GM23338 (cell line): ENCODE measurements around the gene PTOV1. TPM values are rescaled to one million over a fixed set of nuclear protein-coding genes. Genes with fewer than 3 reads are reported as not detected.

Experiments used
- ATAC-seq: fragments of 200-7000 bp; cut with Tn5 transposase; 3 replicates; pipeline ENCODE4 v1.9.1; 2020
- DNase-seq: peaks from one replicate; pipeline ENCODE4 v3.0.0-alpha.2; 2015; ENCODE audit warnings: low spot score
- H2AFZ ChIP-seq: fragments of 200-600 bp; sonication (generic); 2 replicates; pipeline ENCODE4 v1.8.0; 2016; ENCODE audit warnings: antibody characterized with exemption, mild to moderate bottlenecking, moderate library complexity
- H3F3A ChIP-seq: fragments of 200-600 bp; sonication (generic); replicated peaks from 2 replicates; pipeline ENCODE4 v1.8.0; 2017; ENCODE audit warnings: antibody characterized with exemption, mixed run types, low read depth
- H3K27ac ChIP-seq: fragments of 200-600 bp; sonication (generic); 2 replicates; pipeline ENCODE4 v1.6.1; 2016; ENCODE audit warnings: low read depth
- H3K27me3 ChIP-seq: fragments of 200-600 bp; sonication (generic); 2 replicates; pipeline ENCODE4 v1.8.0; 2016; ENCODE audit warnings: mild to moderate bottlenecking, mixed run types, moderate library complexity; ENCODE audit not compliant: insufficient read depth
- H3K36me3 ChIP-seq: fragments of 200-600 bp; sonication (generic); 2 replicates; pipeline ENCODE4 v1.8.0; 2016; ENCODE audit warnings: mild to moderate bottlenecking; ENCODE audit not compliant: insufficient read depth
- H3K4me1 ChIP-seq: fragments of 200-600 bp; sonication (generic); 2 replicates; pipeline ENCODE4 v1.8.0; 2016; ENCODE audit warnings: mild to moderate bottlenecking, moderate library complexity; ENCODE audit not compliant: insufficient read depth
- H3K4me2 ChIP-seq: fragments of 200-600 bp; sonication (generic); 2 replicates; pipeline ENCODE4 v1.7.1; 2017; ENCODE audit warnings: mixed run types
- H3K4me3 ChIP-seq: fragments of 200-600 bp; sonication (generic); 2 replicates; pipeline ENCODE4 v1.6.1; 2016; ENCODE audit warnings: mixed run types
- H3K79me2 ChIP-seq: fragments of 200-600 bp; sonication (generic); replicated peaks from 2 replicates; pipeline ENCODE4 v1.8.0; 2017; ENCODE audit warnings: mild to moderate bottlenecking; ENCODE audit not compliant: insufficient read depth
- H3K9me2 ChIP-seq: fragments of 200-600 bp; sonication (generic); 2 replicates; pipeline ENCODE4 v1.8.0; 2017; ENCODE audit not compliant: insufficient read depth
- H4K20me1 ChIP-seq: fragments of 200-600 bp; sonication (generic); replicated peaks from 2 replicates; pipeline ENCODE4 v1.8.0; 2017; ENCODE audit warnings: mild to moderate bottlenecking; ENCODE audit not compliant: insufficient read depth
- H3K27ac Mint-ChIP-seq: 2 replicates; pipeline ENCODE4 v1.8.0; 2020; ENCODE audit warnings: inconsistent platforms, mild to moderate bottlenecking, moderate library complexity, mixed read lengths
- H3K27me3 Mint-ChIP-seq: 3 replicates; pipeline ENCODE4 v1.8.0; 2022; ENCODE audit warnings: low read depth, mild to moderate bottlenecking, moderate library complexity, mixed read lengths, inconsistent platforms; ENCODE audit not compliant: insufficient read depth, poor library complexity
- H3K36me3 Mint-ChIP-seq: 3 replicates; pipeline ENCODE4 v1.8.0; 2021; ENCODE audit warnings: low read depth, mild to moderate bottlenecking, inconsistent platforms, moderate library complexity, mixed read lengths
- H3K4me1 Mint-ChIP-seq: 3 replicates; pipeline ENCODE4 v1.8.0; 2020; ENCODE audit warnings: mild to moderate bottlenecking, inconsistent platforms, mixed read lengths
- H3K4me3 Mint-ChIP-seq: 3 replicates; pipeline ENCODE4 v1.8.0; 2021; ENCODE audit warnings: moderate library complexity, mild to moderate bottlenecking, inconsistent platforms, mixed read lengths
- H3K9me3 Mint-ChIP-seq: 3 replicates; pipeline ENCODE4 v1.8.0; 2020; ENCODE audit warnings: moderate library complexity, mild to moderate bottlenecking, inconsistent platforms, mixed read lengths
- CREB1 ChIP-seq: fragments of 250-450 bp; sonication (Bioruptor Pico); IDR thresholded peaks from 2 replicates; pipeline ENCODE4 v1.5.0; 2020; ENCODE audit warnings: low read depth, mild to moderate bottlenecking, moderate library complexity
- EZH2 ChIP-seq: fragments of 200-600 bp; sonication (generic); IDR thresholded peaks from one replicate; pipeline ENCODE4 v1.8.0; 2017; ENCODE audit warnings: antibody characterized with exemption, mild to moderate bottlenecking, low read depth; ENCODE audit not compliant: unreplicated experiment
- NANOG ChIP-seq: IDR thresholded peaks from 2 replicates; pipeline ENCODE4 v1.6.1; 2016; ENCODE audit warnings: antibody characterized with exemption, borderline replicate concordance
- POLR2AphosphoS5 ChIP-seq: IDR thresholded peaks from 2 replicates; pipeline ENCODE4 v1.6.1; 2016; ENCODE audit warnings: antibody characterized with exemption, low read depth
- ZNF114 ChIP-seq: fragments of 250-450 bp; sonication (Bioruptor Pico); IDR thresholded peaks from 2 replicates; pipeline ENCODE4 v1.5.0; 2020; ENCODE audit warnings: mild to moderate bottlenecking, moderate library complexity
- ZNF331 ChIP-seq: fragments of 250-450 bp; sonication (Bioruptor Pico); IDR thresholded peaks from 2 replicates; pipeline ENCODE4 v1.5.0; 2020; ENCODE audit warnings: low read depth, mild to moderate bottlenecking, moderate library complexity
- polyA plus RNA-seq: library from polyadenylated mRNA; unstranded; fragments of >200 nt; fragmentation: Nextera tagmentation; extraction: Ambion mirVana; gene quantifications from 2 replicates; pipeline ENCODE4 v1.2.1, GENCODE V29; 2016
- total RNA-seq: library from RNA; depleted of rRNA; stranded (reverse); fragments of >200 nt; shearing (Covaris generic); gene quantifications from 2 replicates; pipeline ENCODE4 v1.2.3, GENCODE V29; 2014
- TF ChIP-seq, protein P1 (sequence below), 2 experiments: fragments of 200-600 bp in 1 of 2; sonication (generic) in 1 of 2; conservative IDR thresholded peaks; 2 replicates each; pipeline versions ENCODE4 v1.5.1 to v1.6.1; 2016 to 2017; ENCODE audit warnings: antibody characterized with exemption in 2 of 2, low read depth in 2 of 2, mild to moderate bottlenecking in 2 of 2, moderate library complexity in 1 of 2
- TF ChIP-seq, protein P2 (sequence below): IDR thresholded peaks from 2 replicates; pipeline ENCODE4 v1.6.1; 2016; ENCODE audit warnings: antibody characterized with exemption
- TF ChIP-seq, protein P3 (sequence below): IDR thresholded peaks from one replicate; pipeline ENCODE4 v1.6.1; 2018; ENCODE audit warnings: antibody characterized with exemption; ENCODE audit not compliant: unreplicated experiment

PTOV1 gene
- total and polyA plus RNA-seq, 2 experiments from 2014 or later, result 188 to 209 TPM

DNA sequence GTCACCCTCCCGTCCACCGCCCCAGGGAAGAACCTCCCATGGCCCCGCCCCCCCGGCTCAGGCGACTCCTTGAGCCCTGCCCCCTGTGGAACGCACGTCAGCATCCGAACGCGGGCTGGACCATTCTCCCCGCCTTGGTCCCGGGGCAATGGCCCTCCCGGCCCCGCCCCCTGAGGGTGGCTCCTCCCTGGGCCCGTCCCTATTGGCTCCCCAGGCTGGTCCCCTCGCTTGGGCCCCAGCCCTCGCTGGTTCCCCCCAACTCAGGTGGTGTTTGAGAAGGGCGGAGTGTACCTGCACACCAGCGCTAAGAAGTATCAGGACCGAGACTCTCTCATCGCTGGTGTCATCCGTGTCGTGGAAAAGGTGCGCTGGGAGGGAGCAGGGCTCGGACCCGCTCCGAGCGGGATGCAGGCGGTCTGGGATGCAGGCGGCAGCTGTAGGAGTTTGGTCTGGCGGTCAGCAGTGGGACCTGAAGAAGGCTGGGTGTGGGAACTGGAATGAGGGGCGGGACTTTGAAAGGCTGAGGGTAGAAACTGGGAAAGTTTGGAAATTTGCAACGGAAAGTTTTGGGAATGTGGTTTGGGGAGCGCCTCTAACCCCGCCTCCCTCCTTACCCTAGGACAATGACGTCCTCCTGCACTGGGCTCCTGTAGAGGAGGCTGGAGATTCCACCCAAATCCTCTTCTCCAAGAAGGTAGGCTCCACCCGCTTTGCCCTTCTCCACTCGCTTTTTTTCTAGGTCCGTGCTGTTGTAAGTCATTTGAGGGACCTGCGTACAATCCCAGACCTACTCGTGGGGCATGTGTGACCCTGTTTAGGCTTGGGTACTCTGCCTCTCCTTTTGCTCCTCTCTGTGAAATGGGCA is 27.2 kb downstream of the PTOV1 start:
- peak; percentile 99 for DNase-seq
- Mint-ChIP-seq H3K27ac (no peak overlapping the region; the same call in 1 of the 2 replicates), H3K4me3 (no peak overlapping the region), H3K4me1 (peaks cover 26% of the 10 kb centered on the region), H3K9me3 (peaks cover under 1% of the 10 kb centered on the region; the same call in 1 of the 3 replicates), H3K36me3 (peaks cover 53% of the 10 kb centered on the region), H3K27me3 (peaks cover 18% of the 10 kb centered on the region)
- Histone ChIP-seq H3K4me1 (peaks cover 16% of the 10 kb centered on the region; the same call in 1 of the 2 replicates), H3K27me3 (no peaks in the 10 kb centered on the region), H3K4me3 (peak overlapping the region; percentile 63), H3F3A (peaks cover 17% of the 10 kb centered on the region; the same call in 1 of the 2 replicates), H3K27ac (peak overlapping the region; percentile 96), H3K9me2 (no peaks in the 10 kb centered on the region), H3K36me3 (peaks cover 25% of the 10 kb centered on the region), H3K79me2 (peaks cover 38% of the 10 kb centered on the region), H2AFZ (no peak overlapping the region), H4K20me1 (peaks cover 8% of the 10 kb centered on the region), H3K4me2 (peak overlapping the region; percentile 92)
- TF ChIP-seq, protein P1, sequence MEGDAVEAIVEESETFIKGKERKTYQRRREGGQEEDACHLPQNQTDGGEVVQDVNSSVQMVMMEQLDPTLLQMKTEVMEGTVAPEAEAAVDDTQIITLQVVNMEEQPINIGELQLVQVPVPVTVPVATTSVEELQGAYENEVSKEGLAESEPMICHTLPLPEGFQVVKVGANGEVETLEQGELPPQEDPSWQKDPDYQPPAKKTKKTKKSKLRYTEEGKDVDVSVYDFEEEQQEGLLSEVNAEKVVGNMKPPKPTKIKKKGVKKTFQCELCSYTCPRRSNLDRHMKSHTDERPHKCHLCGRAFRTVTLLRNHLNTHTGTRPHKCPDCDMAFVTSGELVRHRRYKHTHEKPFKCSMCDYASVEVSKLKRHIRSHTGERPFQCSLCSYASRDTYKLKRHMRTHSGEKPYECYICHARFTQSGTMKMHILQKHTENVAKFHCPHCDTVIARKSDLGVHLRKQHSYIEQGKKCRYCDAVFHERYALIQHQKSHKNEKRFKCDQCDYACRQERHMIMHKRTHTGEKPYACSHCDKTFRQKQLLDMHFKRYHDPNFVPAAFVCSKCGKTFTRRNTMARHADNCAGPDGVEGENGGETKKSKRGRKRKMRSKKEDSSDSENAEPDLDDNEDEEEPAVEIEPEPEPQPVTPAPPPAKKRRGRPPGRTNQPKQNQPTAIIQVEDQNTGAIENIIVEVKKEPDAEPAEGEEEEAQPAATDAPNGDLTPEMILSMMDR (conservative IDR thresholded peaks at IDR 0.05; ENCODE audit: low read depth in 2 of 2), result no peak
- TF ChIP-seq POLR2AphosphoS5, result peak; percentile 70; the same call in 1 of the 2 replicates
- peak; percentile 73 for ATAC-seq

DNA sequence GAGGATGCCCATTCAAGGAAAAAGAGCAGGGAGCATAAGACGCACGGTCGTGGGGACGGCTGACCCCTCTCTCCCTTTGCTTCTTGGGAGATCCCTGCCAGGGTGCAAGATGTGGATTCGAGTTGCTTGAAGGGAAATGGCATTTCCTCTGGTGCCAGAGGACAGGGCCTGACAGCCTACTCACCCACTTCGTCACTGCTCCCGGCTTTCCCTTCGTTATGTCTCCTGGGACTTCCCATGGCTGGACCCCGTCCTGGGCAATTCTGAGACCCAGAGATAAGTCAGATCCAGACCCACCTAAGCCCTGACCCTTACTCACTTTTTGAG is 27.7 kb downstream of the PTOV1 start:
- Mint-ChIP-seq H3K36me3 (peaks cover 59% of the 10 kb centered on the region), H3K9me3 (peaks cover 3% of the 10 kb centered on the region; the same call in 1 of the 3 replicates), H3K4me3 (no peak overlapping the region), H3K4me1 (peaks cover 26% of the 10 kb centered on the region), H3K27ac (no peak overlapping the region; the same call in 1 of the 2 replicates), H3K27me3 (peaks cover 18% of the 10 kb centered on the region)
- Histone ChIP-seq H3K36me3 (peaks cover 28% of the 10 kb centered on the region), H3K27me3 (no peaks in the 10 kb centered on the region), H3K4me2 (peak overlapping the region; percentile 92), H3K4me1 (peaks cover 16% of the 10 kb centered on the region; the same call in 1 of the 2 replicates), H3K9me2 (no peaks in the 10 kb centered on the region), H3K79me2 (peaks cover 38% of the 10 kb centered on the region), H3K4me3 (peak overlapping the region; percentile 63), H3K27ac (peak overlapping the region; percentile 96), H3F3A (peaks cover 17% of the 10 kb centered on the region; the same call in 1 of the 2 replicates), H4K20me1 (peaks cover 8% of the 10 kb centered on the region), H2AFZ (no peak overlapping the region)
- DNase-seq (no peak), ATAC-seq (no peak)
- TF ChIP-seq, protein P2, sequence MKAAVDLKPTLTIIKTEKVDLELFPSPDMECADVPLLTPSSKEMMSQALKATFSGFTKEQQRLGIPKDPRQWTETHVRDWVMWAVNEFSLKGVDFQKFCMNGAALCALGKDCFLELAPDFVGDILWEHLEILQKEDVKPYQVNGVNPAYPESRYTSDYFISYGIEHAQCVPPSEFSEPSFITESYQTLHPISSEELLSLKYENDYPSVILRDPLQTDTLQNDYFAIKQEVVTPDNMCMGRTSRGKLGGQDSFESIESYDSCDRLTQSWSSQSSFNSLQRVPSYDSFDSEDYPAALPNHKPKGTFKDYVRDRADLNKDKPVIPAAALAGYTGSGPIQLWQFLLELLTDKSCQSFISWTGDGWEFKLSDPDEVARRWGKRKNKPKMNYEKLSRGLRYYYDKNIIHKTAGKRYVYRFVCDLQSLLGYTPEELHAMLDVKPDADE, result no peak
- TF ChIP-seq CREB1 (CRISPR knock-in tag) (no peak), ZNF331 (CRISPR knock-in tag) (no peak), EZH2 (no peak), ZNF114 (no peak), POLR2AphosphoS5 (no peak), NANOG (no peak)
- TF ChIP-seq, protein P3, sequence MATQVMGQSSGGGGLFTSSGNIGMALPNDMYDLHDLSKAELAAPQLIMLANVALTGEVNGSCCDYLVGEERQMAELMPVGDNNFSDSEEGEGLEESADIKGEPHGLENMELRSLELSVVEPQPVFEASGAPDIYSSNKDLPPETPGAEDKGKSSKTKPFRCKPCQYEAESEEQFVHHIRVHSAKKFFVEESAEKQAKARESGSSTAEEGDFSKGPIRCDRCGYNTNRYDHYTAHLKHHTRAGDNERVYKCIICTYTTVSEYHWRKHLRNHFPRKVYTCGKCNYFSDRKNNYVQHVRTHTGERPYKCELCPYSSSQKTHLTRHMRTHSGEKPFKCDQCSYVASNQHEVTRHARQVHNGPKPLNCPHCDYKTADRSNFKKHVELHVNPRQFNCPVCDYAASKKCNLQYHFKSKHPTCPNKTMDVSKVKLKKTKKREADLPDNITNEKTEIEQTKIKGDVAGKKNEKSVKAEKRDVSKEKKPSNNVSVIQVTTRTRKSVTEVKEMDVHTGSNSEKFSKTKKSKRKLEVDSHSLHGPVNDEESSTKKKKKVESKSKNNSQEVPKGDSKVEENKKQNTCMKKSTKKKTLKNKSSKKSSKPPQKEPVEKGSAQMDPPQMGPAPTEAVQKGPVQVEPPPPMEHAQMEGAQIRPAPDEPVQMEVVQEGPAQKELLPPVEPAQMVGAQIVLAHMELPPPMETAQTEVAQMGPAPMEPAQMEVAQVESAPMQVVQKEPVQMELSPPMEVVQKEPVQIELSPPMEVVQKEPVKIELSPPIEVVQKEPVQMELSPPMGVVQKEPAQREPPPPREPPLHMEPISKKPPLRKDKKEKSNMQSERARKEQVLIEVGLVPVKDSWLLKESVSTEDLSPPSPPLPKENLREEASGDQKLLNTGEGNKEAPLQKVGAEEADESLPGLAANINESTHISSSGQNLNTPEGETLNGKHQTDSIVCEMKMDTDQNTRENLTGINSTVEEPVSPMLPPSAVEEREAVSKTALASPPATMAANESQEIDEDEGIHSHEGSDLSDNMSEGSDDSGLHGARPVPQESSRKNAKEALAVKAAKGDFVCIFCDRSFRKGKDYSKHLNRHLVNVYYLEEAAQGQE, result no peak
